RCC 7860 (cell line): ENCODE data around the gene DMRTC2.

Experiments used
- DNase-seq: peaks from one replicate; pipeline ENCODE4 v3.0.0-alpha.2; 2015; ENCODE audit warnings: low spot score
- FAIRE-seq: peaks from 2 replicates; lab custom pipeline; 2012; peaks lifted over from hg19 to GRCh38; lab: Jason Lieb, UNC

The DMRTC2 gene

DNA sequence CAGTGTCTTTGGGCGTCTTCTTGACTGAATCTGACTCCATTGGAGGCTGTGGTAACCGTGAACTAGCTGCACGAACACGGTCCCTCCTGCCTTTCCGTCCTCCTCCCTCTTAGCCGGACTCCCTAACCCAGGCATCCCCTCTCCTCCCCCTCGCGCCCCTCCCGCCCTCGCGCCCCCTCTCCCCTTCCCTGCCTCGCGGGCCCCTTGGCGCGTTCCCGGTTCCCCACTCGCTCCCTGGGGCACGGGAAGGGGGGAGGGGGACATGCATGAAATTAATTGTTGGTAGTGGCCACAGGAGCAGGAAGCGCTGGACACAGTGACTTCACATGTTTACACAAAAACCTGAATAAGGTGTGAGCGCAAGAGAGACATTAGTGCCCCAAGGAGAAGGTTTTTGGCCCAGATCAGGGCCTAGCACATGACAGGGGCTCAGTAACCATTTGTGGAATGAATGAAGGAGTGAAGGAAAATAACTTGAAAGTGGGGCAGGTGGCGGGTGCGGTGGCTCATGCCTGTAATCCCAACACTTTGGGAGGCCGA is 279 bp downstream of the DMRTC2 start:
- FAIRE-seq (no peak), DNase-seq (no peak)

DNA sequence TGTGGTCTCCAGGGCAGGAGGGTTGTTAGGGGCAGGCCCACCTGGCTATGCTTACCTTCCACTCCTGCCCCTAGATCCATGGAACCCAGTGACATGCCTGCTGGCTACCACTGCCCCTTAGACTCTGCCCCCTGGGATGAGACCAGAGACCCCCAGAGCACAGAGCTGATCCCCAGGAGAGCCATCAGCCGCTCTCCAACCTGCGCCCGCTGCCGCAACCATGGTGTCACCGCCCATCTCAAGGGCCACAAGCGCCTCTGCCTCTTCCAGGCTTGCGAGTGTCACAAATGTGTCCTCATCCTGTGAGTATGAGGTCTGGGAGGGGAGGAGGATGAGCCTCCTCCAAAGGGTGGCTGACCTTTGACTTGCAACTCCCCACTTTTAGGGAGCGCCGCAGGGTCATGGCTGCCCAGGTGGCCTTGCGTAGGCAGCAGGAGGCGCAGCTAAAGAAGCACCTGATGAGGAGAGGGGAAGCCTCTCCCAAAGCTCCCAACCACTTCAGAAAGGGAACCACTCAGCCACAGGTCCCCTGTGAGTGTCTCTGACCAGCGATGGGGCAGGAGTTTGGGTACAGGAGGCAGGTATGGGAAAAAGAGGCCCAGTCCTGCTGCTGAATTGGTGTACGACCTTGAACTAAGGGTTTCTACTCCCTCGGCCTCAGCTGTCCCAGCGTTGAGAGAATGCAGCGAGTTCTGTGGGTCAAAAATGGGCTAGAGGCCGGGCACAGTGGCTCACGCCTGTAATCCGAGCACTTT is 2.7 kb downstream of the DMRTC2 start:
- DNase-seq (no peak), FAIRE-seq (no peak)

DNA sequence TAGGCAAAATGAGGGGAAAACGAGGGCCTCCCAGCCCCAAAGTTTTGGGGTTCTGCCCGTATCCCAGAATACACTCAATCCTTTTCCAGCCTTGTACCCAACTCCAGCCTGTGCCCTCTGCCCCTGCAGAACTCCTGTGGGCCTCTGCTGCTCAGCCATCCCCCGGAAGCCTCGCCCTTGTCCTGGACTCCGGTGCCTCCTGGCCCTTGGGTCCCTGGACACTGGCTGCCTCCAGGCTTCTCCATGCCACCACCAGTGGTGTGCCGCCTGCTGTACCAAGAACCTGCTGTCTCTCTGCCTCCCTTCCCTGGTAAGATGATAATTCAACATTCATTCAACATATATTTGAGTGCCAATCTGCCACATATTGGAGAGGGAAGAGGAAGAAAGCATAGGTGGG is 3.8 kb downstream of the DMRTC2 start:
- no peak for DNase-seq
- no peak for FAIRE-seq

DNA sequence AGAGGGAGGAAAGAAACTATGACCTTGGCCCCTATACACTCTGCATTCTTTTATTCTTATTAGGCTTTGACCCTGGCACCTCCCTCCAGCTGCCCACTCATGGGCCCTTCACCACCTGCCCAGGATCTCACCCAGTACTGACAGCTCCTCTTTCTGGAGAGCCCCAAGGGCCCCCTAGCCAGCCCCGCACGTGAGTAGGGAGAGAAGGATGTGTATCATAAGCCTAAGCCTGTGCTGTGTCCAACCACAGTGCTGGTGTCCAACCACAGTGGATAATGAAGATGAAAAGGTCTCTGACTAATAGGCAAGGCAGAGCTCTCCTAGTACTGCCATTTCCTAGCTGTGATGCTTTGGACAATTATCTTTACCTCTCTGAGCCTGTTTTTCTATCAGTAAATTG is 4.2 kb downstream of the DMRTC2 start:
- DNase-seq (no peak), FAIRE-seq (no peak)

DNA sequence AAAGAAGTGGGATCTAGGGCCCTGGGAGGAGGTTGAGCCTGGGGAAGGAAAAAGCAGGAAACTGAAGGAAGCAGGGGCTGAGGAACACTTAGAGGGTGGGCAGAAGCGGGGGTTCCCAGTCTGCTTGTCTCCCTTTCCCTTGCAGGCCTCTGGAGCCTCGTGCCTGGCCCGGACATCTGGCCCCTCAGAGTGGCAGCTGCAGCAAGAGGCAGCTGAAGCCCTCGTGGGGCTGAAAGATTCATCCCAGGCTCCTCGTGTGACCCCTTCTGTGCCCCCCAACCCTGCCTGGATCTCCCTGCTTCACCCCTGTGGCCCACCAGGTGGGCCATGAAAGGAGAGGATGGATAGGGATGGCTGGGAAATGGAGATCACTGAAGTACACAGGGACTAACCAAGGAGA is 5.5 kb downstream of the DMRTC2 start:
- FAIRE-seq (no peak), DNase-seq (no peak)

DNA sequence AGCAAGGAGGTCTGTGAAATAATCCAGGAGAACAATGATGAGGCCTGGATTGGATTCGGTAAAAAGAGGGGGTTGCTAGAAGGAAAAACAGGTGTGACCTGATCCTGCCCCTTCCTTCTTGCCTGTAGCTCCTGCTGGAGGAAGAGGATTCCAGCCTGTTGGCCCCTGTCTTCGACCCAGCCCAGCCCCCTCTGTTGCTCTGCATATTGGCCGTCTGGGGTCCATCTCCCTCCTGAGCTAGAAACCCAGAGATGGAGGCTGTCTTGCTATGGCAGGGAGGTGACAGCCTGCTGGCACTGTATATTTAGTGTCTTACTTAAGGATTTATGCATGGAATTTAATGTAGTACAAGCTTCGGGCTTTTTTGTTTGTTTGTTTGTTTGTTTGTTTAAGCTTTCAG is 6.6 kb downstream of the DMRTC2 start:
- no peak for FAIRE-seq

DNA sequence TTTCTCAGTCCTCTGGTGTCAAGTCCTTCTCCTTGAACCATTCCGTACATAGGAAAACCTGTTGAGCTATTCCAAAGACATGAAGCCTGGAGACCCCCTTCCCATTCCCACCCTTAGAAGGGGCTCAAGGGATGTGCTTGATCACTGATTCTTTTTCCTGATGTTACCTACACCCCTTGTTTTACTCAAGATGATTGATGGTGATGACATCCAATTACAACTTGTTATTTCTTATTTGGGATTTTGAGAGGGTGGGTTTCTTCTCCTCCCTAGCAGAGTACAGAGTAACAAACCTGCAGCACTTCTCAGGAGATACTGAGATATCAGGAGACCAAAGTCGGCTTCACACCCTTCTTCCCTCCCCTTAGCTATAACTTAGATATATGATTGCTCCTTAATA is 8.5 kb downstream of the DMRTC2 start:
- DNase-seq: no peak
- no peak for FAIRE-seq

More for the DNA sequence above, 6.6 kb downstream of the DMRTC2 start:
- DNase-seq: no peak

DNA sequence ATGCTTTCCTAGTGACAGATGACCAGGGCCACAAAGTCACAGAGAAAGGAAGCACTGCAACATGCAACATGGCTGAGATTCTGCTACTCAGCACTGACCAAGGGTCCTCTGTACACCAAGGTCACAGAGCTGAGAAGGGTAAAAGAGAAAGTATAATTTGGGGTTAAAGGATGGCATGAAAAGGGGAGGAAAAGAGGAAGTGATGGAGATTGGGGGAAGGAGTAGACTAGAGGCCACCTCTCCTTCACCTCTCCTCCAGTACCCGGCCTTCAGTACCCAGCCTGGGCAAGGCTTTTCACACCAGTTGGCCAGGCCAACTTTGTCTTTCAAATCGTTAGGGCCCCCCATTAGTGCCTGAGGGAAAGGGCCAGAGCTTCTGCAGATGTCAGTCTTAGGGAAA is 8.9 kb downstream of the DMRTC2 start:
- FAIRE-seq: no peak

DNA sequence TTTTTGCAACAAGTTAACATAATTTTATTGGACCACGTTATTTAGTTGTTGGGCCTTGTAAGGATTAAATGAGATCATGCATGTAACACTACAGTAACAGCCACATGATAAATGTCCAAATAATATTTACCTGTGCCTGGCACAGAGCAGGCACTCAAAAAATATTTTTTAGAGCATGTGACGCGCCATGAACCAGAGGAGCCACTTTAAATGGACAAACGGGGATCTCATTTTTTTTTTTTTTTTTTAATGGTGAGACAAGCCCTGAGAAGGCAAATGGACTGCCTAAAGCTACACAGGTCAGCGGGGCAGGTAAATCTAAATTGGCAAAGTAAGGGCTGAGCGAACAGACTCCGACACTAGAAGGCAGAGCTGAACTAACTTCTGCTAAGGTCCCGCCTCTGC is 14.4 kb downstream of the DMRTC2 start:
- FAIRE-seq: no peak
- no peak for DNase-seq

More for the DNA sequence above, 8.9 kb downstream of the DMRTC2 start:
- DNase-seq: no peak

DNA sequence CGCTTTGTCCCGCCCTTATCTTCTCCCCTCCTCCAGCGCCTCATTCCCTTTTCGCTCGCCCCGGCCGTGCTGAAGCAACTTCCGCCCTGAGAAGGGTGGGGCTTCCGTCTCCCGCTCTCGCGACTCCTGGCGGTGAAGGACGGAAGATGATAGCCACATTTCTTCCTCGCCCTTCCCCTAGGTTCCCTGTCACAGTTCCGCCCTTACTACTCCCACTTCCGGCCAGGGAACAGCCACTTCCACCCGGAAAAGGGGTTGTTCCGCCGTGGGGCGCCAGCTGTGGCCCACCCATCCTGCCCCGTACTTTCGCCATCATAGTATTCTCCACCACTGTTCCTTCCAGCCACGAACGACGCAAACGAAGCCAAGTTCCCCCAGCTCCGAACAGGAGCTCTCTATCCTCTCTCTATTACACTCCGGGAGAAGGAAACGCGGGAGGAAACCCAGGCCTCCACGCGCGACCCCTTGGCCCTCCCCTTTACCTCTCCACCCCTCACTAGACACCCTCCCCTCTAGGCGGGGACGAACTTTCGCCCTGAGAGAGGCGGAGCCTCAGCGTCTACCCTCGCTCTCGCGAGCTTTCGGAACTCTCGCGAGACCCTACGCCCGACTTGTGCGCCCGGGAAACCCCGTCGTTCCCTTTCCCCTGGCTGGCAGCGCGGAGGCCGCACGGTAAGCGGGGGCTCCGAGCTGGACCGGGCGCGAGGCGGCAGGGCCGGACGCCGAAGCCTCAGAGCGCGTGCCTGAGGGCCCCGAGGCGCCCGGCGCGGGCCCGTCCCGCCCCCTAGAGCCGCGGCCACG is 15.0 kb downstream of the DMRTC2 start, which contains the start of gene RPS19:
RPS19 (plus strand) TSS at position 638 of the 801 bp plus-strand sequence. CDS start 520 bp downstream, outside the sequence.
- DNase-seq (peak; percentile 94), FAIRE-seq (peak; percentile 86)

DNA sequence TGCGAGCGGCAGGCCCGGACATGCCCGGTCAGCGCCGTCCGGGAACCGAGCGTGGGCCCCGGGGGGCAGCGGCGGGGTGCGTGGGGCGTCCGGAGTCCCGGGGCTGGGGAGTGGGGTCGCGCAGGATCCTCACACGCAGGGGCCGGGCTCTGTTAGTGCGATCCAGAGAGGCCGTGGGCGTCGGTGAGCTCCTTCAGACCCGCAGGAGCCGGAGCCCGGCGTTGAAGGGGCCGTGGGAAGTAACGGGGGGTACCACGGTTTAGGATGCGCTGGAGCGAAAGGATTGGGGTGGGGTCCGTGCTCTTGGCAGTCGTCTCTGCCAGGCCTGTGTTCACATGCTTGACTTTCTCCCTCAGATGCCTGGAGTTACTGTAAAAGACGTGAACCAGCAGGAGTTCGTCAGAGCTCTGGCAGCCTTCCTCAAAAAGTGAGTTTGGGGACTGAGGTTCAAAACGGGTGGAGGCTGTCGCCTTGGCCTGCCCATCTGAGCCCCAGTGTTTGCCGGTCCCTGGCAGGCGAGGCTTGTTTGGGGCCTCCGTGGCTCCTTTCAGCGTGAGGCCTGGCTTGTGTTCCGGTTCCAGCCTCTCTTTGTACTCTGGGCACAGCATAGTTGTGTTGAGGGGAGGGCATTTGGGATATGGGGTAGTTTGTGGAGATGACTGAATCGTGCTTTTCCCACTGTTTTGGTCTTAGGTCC is 15.7 kb downstream of the DMRTC2 start:
- FAIRE-seq: no peak
- no peak for DNase-seq

DNA sequence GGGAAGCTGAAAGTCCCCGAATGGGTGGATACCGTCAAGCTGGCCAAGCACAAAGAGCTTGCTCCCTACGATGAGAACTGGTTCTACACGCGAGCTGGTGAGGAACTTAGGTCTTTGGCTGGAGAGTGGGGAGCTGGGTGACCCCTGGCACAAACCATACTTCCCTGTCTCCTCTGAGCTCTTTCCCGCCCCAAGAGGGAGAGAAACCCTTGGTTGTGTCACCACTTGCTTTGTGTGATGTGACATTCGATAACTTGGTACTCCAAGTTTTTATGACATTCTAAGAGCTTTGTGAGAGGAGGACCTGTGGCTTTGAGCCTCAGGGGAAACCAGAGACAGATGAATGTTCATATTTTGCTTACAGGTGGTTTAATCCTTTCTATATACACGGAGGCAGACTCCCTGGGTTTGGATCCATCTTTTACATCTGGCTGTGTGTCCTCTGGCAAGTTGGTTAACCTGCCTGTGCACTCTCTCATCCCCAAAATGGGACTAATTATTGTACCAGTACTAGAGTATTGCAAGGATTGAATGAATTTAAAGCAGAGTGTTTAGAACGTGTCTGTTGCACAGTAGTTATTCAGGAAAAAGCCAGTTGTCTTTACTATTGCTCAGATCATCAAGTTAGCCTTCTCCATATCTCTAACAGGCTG is 16.4 kb downstream of the DMRTC2 start:
- DNase-seq: no peak
- no peak for FAIRE-seq

DNA sequence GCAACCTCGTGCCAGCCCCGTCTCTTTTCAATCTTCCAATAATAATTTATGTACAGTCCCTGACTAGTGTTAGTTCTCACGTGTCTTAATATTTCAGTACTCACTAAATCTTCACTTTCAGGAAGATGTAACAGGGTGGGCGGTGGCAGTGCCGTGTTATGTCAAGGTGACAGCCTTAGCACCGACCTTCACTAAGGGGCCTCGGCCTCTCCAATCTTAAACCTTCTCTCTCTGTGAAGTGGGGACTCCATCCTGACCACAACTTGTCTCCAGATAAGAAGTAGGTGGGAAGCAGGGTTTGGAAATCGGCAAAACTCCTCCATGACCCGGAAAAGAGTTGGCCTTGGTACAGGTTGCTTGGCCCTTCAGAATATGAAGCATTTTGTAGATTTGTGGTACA is 17.0 kb downstream of the DMRTC2 start:
- FAIRE-seq: no peak
- no peak for DNase-seq

DNA sequence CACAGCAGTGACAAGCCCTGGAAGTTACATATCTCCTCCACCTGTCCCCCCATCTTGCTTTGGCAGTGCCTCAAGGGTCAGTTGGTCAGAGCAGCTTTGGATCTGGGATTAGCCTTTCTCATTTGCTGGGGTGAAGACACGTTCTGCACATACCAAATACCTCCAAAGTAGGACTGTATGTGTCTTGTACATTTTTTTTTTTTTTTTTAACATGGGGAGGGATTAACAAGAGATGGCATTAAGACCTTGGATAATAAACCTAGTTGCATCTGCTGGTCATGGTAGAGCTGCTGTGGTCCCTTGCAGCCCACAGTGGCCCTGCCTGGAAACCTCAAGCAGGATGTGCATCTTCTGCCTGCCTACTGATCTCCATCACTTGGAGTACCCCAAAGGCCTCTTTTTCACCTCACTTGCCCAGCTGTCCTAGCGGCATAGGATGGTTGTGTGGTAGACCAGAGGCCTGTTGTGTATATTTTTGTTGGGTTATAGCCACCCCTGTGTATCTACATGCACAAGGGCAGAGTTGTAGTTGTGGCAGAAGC is 17.7 kb downstream of the DMRTC2 start:
- FAIRE-seq (no peak), DNase-seq (no peak)

DNA sequence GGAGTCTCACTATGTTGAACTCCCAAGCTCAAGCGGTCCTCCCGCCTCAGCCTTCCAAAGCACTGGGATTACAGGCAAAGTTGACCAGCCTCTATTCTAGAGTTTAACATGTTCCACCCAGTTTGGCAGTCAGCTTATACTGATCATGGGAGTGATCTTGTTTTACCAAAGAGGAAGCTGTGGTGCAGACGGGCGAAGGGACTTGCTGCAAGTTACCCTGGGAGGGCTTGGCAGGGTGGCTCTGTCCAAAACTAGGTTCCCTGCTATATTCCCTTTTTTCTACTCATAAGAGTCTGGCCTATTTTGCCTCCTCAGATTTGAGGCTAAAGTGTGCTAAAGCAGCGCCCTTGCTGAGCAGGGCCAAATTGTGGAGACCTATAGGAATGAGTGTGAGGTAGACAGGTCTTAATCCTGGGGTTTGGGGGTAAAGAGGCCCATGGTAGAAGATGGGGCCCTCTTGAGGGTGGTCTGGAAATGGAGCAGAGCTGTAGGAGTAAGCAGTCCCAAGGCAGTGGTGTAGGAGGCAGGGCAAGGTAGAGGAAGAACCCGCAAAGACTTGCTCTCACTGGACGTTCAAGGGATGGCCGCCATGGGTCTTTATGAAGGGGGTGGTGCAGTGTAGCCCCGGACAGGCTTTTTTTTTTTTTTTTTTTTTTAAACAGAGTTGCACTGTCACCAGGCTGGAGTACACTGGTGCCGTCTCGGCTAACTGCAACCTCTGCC is 18.5 kb downstream of the DMRTC2 start:
- FAIRE-seq (no peak), DNase-seq (no peak)

DNA sequence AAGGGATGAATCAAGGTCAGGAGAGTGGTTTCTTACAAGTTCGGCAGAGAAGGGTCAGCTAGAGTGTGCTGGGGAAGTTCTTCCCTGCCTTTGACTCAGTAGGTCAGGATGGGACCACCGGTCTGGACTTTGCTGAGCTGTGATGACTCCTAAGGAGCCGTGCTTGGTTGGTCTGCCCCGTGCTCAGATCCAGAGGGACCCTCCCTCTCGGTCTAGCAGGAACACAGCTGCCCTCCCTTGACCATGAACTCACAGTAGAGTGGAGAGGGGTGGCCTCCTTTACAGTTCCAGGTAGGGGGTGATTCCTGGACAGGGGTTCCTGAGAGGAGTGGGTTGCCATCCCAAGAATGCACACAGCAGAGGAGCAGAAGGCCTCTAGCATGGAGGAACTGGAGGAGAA is 19.5 kb downstream of the DMRTC2 start:
- no peak for FAIRE-seq
- no peak for DNase-seq

DNA sequence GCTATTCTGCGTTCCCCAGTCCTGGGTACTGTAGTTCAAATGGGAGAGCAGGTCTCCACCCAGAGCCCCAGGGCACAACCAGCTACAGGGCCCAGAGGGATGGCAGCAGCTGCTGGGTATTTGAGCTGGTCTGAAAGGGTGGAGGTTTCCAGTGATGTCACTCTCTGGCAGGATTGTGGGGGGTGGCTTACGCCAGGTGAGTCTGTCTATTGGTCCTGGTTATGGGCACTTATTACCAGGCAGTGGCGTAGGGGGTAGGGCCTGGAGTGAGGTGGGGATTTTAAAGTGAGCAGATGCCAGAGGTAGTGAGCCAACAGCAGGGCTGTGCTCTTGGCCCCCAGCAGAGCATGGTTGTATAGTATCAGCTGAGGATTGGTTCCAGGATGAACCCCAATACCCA is 21.4 kb downstream of the DMRTC2 start:
- FAIRE-seq (no peak), DNase-seq (no peak)

DNA sequence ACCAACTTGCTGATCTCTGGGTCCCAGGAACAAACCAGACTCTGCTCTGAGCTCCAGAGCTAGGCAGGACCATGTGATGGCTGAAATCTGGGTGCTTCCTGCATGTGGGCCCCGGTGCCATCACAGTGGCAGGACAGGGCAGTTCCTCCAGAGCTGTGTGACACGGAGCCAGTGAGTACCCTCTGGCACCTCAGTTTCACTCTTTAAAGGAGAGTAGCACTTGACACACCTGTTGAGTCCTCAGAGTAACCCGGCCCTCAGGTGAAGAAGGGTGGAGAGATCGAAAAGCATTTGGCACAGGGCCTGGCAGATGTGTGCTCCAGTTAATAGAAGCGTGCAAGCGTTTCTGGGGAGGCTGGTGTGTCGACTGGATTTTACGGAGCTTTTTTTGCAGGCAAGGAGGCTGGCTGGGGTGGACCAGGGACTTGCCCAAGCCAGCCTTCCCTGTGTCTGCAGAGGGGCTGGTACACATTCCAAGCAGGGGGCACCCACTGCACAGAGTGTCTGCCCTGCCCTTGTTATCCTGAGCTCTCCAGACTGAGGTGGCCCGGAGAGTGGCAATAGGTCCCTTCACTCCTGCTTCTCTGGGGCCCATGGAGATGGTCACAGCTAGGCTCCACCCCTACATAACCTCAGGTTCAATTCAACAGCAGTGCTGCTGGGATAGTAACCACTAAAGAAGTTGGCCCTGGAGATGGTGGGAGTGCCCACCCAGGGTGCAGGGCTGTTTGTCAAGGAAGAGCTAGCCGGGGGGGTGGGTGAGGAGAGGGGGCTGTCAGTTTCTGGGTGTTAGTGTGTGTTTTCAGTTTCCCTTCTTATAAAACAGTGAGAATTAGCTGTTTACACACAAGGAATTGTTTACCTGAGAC is 23.5 kb downstream of the DMRTC2 start:
- no peak for FAIRE-seq
- no peak for DNase-seq

DNA sequence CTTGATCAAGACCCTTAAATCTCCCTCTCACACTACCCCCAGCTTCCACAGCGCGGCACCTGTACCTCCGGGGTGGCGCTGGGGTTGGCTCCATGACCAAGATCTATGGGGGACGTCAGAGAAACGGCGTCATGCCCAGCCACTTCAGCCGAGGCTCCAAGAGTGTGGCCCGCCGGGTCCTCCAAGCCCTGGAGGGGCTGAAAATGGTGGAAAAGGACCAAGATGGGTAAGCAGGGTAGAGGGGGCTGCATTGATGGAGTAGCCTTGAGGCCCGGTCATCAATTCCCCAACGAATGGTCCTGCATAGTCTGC is 24.1 kb downstream of the DMRTC2 start:
- DNase-seq: no peak
- no peak for FAIRE-seq
